SK-N-MC (cell line): Measurements from ENCODE around the gene OR1N1.

Experiments used
- EZH2 ChIP-seq: fragments of 200-600 bp; sonication (generic); IDR thresholded peaks from one replicate; pipeline ENCODE4 v1.6.1; 2017; ENCODE audit warnings: antibody characterized with exemption
- FOXP2 ChIP-seq: optimal IDR thresholded peaks from 2 replicates; pipeline ENCODE3; 2011; ENCODE audit warnings: mild to moderate bottlenecking, moderate library complexity; ENCODE audit not compliant: insufficient read depth; ENCODE audit errors: extremely low read length, control extremely low read depth
- POLR2AphosphoS5 ChIP-seq: IDR thresholded peaks from 2 replicates; pipeline ENCODE4 v1.6.1; 2012; ENCODE audit warnings: mild to moderate bottlenecking, low read depth, low read length, borderline replicate concordance

DNA sequence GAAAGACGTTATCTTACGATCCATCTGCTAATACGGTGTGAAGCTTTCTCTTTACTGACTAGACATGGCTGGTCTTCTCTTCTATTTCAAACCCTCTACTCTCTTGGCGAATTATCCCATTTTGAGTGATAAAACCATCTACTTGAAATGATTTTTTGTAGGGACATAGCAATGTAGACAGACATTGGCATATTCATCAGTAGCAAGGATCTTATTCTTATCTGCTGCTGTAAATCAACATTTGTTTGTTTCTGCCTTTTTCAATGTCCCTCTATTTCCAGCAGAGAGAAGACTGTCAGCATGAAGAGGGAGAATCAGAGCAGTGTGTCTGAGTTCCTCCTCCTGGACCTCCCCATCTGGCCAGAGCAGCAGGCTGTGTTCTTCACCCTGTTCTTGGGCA lies 8.3 kb downstream of the OR1N1 start, which contains the start of gene OR1J4:
- TF ChIP-seq POLR2AphosphoS5, result no peak
- no peak for TF ChIP-seq EZH2
- TF ChIP-seq FOXP2, result no peak
